NCI-H2171 (cell line): ENCODE data around the gene MPC2.
"Not testable (repeated sequence)": the region's sequence is repeated elsewhere in the genome, so short reads cannot be mapped to it uniquely, and the experiment has no call there.

Source experiments
- DNase-seq: peaks from one replicate; lab custom pipeline; 2025; lab: John Stamatoyannopoulos, UW

Gene MPC2

DNA sequence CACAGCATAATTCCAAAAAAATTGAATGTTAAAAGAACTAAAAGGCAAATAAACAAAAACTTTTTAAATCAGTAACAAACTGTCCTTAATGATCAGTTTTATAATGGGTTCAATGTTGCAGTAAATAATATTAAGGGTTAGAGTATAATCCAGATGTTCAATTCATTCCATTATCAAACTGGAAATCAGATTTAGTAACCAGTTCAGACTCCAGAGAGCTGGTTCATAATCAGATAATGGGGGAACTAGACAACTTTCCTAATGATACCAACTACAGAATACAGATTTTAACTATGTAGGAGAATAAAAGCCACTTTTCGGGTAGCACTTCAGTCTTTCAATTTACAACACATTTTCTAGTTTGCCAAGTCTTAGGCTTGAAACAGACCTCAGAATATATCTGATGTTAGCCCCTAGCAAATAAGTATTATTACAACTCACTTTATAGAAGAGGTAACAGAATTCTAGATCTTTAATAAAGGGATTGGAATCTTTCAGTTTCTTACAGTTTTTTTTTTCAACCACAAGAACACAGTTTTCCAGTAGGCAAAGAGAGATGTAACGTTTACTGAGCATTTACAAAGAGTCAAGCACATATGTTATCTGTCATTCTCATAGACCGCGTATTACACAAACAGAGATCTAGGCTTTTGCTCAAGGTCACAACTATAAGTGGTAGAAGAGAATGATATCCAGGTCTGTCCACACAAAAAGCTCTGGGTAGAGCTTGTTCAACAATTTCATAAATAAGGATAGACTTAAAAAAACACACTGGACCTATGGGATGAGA, 2.3 kb downstream of the MPC2 start:
- no peak for DNase-seq

DNA sequence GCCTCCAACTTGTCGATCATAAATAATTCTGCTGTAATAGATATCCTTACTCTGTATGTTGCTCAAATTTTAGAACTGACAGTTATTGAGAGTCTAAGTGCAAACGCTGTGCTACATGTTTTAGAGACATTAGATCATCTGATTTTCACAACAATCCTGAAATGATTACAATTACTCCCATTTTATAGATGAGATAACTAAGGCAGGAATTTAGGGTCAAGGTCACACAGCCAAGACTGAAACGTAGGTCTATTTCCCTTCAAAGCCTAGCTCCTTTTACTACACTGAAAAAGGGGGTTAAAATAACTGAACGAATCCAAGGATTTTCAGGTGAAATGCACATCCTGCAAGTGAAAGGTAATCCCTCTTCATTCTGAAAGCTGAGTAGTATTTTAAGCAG, 3.1 kb downstream of the MPC2 start:
- DNase-seq = no peak

DNA sequence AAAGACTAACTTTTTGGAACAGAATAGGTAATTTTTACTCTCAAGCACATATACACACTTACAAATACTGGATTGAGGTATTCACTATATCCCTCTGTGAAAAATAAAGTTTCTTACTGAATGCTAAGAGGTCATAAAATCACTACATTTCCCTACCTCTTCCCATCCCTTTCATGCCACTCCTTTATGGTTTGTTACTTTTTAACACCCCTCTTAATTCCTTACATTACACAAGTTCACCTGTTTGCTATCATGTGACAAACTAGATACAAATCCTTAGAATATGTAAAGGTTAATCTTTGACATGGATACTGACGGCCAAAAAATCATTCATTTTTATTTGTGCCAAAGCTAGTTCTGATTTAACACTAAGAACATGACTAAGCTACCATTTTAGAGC, 7.1 kb downstream of the MPC2 start:
- no peak for DNase-seq

DNA sequence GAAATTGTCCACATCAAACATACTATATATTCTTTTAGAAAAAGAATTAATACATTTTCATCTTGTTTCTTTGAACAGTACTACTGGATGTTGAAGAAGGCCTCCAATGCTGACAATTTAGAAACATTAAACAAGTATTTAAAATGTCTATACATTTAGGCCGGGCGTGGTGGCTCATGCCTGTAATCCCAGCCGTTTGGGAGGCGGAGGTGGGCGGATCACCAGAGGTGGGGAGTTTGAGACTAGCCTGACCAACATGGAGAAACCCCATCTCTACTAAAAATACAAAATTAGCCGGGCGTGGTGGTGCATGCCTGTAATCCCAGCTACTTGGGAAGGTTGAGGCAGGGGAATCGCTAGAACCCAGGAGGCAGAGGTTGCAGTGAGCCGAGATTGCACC, 8.0 kb downstream of the MPC2 start:
- not testable (repeated sequence) for DNase-seq

DNA sequence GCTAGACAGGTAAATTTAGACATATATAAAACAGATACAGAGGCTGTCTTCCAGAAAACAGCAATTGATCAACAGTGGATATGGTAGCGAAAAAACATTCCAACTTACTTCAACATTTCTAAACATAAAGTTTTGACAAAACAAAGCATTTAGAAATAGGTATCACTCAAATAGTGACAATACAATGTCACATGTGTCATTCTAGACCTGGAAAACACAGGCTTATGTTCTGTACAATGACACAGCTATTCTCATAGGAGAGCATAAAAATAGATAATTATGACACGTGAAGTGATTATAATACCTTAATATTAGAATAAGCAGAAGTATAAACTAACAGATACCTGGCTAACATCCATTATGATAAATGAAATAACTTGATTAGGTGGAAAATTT, 8.4 kb downstream of the MPC2 start:
- DNase-seq = no peak

DNA sequence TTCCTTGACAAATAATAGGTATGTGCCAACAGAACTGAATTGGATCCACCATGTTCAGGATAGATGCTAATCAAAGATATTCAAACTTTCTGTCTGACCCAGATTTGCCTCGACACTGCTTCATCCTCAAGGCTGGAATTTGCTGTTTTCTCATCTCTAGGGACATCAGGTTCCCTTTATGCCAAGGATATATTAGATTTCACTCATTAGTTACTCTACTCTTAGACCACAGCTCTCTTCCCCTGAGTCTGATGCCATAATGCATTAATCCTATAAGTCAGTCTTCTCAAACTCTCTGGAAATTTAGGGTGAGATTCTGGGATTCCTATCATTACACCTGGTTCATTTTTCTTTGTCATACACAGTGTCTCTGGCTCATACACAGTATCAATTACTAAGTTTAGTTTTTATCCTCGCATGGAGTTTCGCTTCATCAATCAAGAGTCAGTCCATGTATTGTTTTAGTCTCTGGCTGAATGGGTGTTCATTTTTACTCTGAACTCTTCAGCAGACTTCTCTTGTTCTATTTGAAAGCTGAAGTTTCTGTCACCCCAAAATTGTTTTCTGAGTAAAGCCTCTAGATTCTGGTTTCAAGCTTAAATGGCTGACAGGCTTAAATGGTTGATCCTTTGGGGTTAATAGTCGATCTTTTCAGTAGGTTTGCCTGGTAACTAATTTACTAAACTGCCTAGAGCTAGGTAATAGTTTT, 9.7 kb downstream of the MPC2 start:
- DNase-seq = no peak

DNA sequence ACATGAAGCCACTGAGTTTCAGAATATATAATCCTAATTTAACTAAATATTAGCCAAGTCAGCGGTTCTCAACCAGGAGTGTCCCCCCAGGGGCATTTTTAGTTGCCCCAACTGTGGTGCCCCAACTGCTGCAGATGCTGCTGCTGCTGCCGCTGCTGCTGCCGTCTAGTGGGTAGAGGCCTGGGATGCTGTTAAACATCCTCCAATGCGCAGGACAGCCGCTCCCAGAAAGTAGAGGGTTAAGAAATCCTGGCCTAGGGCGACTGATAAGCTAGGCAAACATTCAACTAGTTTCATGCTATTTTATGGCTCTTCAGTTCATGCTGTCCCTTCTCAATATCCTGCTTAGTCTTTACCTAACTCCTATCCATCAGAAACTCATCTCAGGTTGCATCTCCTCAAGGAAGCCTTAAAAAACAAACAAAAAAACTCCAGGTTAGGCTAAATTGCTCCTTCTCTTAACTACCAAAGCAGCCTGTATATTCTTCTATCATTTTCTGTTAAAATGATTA, 10.3 kb downstream of the MPC2 start:
- no peak for DNase-seq

DNA sequence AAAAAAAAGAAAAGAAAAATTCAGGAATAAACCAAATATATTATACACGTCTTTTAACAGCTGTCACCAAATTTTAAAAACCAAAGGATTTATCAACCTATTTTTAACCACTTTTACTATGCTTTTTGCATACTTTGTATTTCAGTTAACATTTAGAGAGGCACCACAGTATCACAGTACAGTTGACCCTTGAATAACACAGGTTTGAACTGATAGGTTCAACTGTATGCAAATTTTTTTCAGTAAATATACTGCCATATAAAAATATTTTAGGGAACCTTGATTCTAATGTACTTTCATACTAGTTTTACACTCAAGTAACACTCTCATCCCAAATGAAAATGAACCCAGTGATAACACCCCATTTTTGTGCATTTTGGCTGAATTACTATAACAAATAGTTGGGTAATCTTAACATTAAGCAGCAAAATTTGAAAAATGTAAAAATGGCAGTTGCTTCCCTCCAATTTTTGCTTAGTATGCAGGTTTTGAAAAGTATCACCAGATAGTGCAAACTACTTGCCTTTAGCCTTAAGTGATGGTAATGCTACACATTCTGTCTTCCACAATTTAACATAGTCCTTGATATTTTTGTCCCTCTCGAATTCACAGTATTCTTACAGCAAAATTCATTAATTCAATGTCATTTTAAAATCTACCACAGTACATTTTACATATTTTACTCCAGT, 12.2 kb downstream of the MPC2 start:
- DNase-seq = no peak

DNA sequence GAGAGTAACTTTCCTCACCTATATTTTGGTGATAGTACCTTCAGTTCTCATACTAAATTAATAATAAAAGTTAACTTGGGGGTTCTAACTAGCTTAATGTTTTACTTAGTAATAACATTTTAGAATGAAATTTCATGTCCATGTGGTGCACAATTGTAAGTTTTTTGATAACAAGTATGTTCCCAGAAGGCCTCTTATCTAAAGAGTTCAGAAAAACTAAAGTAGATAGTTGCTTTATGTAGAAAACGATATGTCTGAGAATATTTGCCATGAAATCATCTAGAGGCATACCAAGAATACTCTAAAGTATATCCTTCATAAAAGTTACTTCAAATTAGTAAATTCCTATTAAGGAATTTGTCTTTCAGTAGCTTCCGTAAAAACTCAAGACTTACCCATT, 12.8 kb downstream of the MPC2 start:
- no peak for DNase-seq

DNA sequence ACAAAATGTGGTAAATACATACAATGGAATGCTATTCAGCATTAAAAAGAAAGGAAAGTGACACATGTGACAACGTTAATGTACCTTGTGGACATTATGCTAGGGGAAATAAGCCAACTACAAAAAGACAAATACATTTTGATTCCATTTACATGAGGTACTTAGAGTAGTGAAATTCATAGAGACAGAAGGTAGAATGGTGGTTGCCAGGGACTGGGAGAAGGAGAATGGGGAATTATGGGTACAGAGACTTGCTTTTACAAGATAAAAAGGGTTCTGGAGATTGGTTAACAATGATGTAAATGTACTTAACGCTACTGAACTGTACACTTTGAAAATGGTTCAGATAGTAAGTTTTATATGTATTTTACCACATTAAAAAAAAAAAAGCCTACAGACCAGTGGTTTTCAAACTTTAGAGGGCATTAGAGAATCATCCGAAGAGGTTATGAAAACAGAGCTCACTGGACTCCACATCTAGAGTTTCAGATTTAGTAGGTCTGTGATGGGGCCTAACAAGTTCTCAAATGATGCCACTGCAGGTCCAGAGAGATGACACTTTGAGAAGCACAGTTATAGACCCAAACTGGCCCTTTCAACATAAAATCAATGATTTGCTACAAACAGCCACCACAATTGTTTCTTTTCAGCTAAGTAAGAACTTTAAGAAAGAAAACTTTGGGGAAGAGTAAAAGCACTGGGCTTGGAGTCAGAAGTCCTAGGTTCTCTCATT, 13.4 kb downstream of the MPC2 start:
- DNase-seq = no peak

DNA sequence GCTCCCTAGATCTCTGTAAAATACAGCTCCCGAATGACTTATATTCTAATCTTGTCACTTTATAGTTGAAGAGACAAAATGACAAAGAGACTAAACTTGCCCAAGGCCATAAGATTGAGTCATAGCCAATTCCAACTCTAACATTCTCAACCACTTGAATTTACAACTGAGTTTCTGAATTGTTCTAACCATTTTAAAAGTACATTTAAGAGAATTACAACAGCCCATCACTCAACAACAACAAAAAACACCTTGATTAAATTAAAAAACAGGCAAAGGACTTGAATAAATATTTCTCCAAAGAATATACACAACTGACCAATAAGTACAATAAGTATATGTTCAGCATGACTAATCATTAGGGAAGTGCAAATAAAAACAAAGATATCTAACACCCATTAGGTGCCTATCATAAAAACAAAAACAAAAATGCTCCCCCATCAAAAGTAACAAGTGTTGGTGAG, 14.2 kb downstream of the MPC2 start:
- DNase-seq = no peak

DNA sequence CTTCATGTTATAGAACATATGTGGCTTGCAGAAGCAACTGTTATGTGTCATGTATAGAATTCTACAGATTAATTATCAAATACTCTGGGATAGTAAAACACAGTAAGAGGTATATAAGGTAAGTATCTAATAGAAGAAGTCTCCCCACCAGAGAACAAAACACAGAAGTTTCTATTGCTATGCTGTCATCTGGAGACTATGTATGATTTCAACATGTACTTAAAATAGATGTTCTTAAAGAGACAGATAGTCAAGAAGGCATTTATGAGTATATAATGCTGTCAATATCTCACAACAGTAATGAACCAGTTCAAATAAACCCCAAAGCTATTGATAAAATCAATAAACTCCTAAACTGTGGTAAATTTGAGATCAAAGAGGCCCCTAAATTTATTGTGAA, 14.8 kb downstream of the MPC2 start:
- DNase-seq = no peak

DNA sequence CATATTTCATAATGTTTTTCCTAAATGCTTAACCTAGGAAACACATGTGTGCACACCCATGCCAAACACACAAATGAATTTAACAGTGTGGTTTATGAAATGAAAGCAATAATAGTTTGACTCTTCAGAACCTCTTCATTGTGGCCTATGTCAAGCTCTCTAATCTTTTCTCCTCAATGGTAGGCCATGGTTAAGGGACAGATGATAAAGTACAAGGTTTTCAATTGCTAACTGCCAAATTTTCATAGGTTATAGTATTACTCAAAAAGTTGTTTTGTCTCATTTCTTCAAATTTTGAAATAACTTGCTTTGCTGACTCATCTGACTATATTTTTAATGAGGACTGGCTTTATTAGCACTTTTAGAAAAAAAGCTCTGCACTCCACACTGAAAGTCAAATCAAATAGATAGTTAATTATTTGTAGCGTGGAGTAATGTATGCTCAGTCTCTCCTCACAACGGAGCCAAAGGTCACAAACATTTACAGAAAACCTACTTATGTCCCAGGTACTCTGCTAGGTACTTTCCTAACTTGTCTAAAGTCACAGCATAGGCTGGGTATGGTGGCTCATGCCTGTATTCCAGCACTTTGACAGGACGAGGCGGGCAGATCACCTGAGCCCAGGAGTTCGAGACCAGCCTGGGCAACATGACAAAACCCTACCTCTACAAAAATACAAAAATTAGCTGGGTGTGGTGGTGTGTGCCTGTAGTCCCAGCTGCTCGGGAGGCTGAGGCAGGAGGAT, 19.9 kb downstream of the MPC2 start:
- no peak for DNase-seq

DNA sequence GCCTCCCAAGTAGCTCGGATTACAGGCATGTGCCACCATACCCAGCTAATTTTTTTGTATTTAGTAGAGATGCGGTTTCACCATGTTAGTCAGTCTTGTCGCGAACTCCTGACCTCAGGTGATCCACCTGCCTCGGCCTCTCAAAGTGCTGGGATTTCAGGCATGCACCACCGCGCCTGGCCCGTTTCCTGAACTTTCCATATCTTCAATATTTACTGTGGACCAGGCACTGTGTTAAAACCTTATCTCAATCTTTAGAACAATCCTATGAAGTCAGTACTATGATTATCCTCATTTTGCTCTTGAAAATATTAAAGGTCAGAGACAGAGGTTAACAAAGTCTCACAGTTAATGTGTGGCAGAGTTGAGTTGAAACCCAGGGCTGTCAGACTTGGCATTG, 21.3 kb downstream of the MPC2 start:
- DNase-seq = no peak

DNA sequence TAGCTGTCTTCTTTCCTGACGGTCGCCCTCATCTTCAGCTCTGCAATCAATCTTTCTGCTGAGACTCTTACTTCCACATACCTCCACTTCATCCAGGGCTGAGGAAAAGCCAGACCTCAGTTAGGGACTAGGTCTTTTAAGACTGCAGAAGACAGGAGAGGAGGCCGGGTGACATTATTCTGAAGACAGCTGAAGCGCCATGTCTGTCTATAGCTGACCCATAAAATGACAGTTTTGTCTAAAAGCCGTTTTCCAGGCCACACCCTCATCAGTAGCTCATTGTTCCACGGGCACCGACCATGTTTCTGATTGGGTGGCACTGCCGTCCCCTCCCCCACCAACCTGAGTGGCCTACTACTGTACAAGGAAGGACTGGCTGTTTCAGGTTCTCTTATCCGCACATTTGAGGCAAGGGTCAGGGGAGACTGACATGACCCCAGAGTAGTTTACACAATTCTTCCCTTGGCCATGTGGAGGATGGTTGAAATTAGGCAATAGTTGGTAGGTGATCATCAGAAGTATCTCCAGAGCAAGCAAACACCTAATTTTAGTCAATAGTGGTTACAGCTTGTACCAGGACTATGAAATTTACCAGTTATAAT, 22.9 kb downstream of the MPC2 start, which contains the start of gene ADCY10:
Gene ADCY10, minus strand, starts transcription at position 240 of the 602 bp plus-strand sequence. CDS start 8,994 bp downstream, outside the sequence.
- no peak for DNase-seq

DNA sequence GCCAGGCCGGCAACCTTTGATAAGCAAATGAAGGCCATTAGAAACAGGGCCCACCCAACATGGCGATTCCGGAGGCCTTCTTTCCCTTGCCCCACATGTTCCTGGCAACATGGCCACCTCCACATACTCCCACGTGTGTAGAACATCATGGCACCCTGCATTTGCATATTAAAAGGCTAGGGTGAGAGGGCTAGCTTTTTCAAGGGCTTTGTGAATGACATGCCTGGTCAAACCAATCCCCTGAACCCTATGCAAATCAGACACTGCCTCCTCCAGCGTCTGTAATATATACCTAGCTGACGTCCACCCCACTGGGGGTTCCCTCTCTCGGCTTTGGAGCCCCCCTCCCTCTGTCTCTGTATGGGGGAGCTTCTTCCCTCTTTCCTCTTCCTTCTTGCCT, 24.6 kb downstream of the MPC2 start:
- no peak for DNase-seq

DNA sequence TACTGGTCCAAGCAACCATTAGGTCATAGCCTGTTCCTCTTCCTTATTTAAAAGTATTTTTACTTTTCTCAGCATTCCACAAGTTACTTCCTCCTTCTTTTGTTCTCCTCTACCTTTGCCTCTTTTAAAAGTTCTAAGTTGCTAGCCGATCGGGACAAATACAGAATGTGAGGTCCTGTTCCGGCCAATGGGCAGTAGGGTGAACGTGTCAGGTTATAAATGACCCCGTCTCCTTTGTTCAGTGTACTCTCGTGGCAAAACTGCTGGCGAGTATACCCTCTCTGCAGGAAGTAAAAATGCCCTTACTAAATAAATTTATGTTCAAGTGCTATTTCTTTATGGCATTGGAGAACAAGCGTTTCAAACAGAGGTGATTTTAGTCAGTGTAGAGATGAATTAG, 25.5 kb downstream of the MPC2 start:
- no peak for DNase-seq

DNA sequence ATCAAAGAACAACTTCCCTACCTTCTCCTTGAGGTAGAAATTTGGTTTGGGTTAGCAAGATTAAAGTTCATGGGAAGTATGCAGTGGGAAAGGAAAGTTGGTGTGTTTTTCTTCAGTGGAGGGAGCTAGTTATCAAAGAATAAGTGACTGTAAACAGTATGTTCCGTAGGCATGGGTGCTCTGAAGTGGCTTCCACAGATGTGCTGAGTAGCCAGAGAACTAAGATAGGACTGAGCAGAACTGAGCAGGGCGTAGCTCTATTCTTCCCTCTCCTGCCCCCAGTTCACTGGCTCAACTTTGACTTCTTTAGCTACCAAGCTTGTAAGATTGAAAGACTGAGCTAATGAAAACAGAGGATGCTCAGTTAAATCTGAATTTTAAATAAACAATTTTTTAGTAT, 26.3 kb downstream of the MPC2 start:
- DNase-seq = no peak

DNA sequence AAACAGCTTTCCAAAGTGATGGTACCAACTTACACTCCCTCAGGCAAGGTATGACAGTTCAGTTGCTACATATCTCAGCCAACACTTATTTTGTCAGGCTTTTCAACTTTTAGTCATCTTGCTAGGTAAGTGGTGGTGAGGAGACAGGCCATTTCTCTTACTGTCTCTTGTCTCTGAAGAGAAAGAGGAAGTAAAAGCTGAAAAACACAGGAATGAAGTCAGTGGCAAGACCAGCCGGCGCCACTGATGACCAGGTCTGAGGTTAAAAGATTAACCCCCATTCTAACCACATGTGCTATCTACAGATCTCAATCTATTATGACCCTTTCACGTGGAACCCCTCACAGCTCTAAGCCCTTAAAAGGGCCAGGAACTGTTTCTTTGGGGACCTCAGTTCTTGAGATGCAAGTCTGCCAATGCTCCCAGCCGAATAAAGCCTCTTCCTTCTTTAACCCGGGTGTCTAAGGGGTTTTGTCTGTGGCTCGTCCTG, 27.1 kb downstream of the MPC2 start:
- DNase-seq = no peak

DNA sequence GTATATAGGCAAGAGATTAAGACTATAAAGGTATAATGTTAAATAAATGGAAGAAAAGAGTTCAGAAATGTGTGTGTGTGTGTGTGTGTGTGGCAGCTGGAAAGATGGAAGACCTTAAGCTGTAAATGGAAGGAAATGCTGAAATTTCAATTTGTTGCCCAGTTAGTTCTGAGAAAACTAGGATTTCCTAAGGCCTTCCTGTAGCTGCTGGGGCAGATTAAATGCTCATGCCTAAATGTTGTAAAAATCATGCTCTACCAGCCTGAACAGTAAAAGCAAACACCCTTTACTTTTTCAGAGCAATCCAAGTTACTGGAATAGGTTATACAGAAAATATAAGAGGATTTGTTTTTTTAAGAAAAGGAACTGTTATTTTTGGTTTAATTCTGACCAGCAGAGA, 31.2 kb downstream of the MPC2 start:
- no peak for DNase-seq

DNA sequence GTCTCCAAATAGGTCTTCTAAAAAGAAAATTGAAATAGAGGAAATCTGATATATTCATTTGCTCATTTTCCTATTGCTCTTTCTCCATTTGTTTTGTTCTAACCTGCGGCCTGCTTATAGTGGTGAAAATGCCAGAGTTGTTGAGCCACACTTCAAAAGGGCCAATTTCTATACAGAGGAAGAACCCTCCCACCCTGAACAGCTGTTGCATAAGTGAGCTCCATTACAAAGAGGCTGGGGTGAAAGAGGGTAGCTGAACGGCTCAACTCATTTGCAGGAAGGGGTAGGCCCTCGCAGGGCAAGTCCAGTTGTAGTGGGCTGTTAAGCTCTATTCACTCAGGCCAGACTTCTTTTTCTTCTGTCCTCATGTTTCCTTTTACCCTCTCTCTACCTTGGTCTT, 31.7 kb downstream of the MPC2 start:
- DNase-seq = no peak
